Keratinocyte (primary cell): ENCODE measurements around the gene CACNA1F. TPM values are rescaled to one million over a fixed set of nuclear protein-coding genes. Genes with fewer than 3 reads are reported as not detected.

Experiments used
- DNase-seq: peaks from one replicate; pipeline ENCODE4 v3.0.0-alpha.2; 2011; ENCODE audit warnings: low read depth, missing footprints, low spot score
- FAIRE-seq: peaks from 2 replicates; lab custom pipeline; 2011; peaks lifted over from hg19 to GRCh38; lab: Jason Lieb, UNC
- H2AFZ ChIP-seq: 2 replicates; pipeline ENCODE4 v1.6.0; 2012; ENCODE audit warnings: low read length, control low read depth, inconsistent platforms; ENCODE audit not compliant: control insufficient read depth
- H3K27ac ChIP-seq: 2 replicates; pipeline ENCODE4 v1.5.1; 2011; ENCODE audit warnings: low read length; ENCODE audit not compliant: control insufficient read depth, insufficient read depth
- H3K27me3 ChIP-seq: 3 replicates; pipeline ENCODE4 v1.6.0; 2011; ENCODE audit warnings: low read length; ENCODE audit not compliant: control insufficient read depth, insufficient read depth; ENCODE audit errors: extremely low read depth
- H3K36me3 ChIP-seq, 2 experiments: 2 replicates in 1 of 2; 3 replicates in 1 of 2; pipeline ENCODE4 v1.5.1; 2011; ENCODE audit warnings: low read length in 2 of 2, mild to moderate bottlenecking in 1 of 2; ENCODE audit not compliant: control insufficient read depth in 2 of 2, insufficient read depth in 2 of 2; ENCODE audit errors: extremely low read depth in 1 of 2
- H3K4me1 ChIP-seq: 3 replicates; pipeline ENCODE4 v1.5.1; 2011; ENCODE audit warnings: low read length; ENCODE audit not compliant: control insufficient read depth, insufficient read depth; ENCODE audit errors: extremely low read depth
- H3K4me2 ChIP-seq: 3 replicates; pipeline ENCODE4 v1.6.0; 2011; ENCODE audit warnings: low read depth, low read length; ENCODE audit not compliant: control insufficient read depth, insufficient read depth; ENCODE audit errors: extremely low read depth
- H3K4me3 ChIP-seq, 3 experiments: fragments of 200-600 bp in 1 of 3; sonication (generic) in 1 of 3; 2 replicates in 2 of 3; 3 replicates in 1 of 3; pipeline ENCODE4 v1.5.1; 2011 to 2016; ENCODE audit warnings: low read length in 3 of 3, mild to moderate bottlenecking in 3 of 3, control low read depth in 2 of 3, inconsistent platforms in 1 of 3, low read depth in 1 of 3, mixed read lengths in 1 of 3, mixed run types in 1 of 3, moderate library complexity in 1 of 3; ENCODE audit not compliant: control insufficient read depth in 2 of 3, insufficient read depth in 2 of 3; ENCODE audit errors: extremely low read depth in 1 of 3
- H3K79me2 ChIP-seq: 2 replicates; pipeline ENCODE4 v1.6.0; 2012; ENCODE audit warnings: low read length; ENCODE audit not compliant: control insufficient read depth, insufficient read depth
- H3K9ac ChIP-seq: 3 replicates; pipeline ENCODE4 v1.6.0; 2011; ENCODE audit warnings: low read length; ENCODE audit not compliant: control insufficient read depth, insufficient read depth; ENCODE audit errors: extremely low read depth
- H3K9me1 ChIP-seq: 3 replicates; pipeline ENCODE4 v1.6.0; 2011; ENCODE audit warnings: low read length; ENCODE audit not compliant: control insufficient read depth, insufficient read depth; ENCODE audit errors: extremely low read depth
- H3K9me3 ChIP-seq: 2 replicates; pipeline ENCODE4 v1.5.1; 2012; ENCODE audit warnings: low read depth, low read length; ENCODE audit not compliant: control insufficient read depth
- H4K20me1 ChIP-seq: 3 replicates; pipeline ENCODE4 v1.6.0; 2011; ENCODE audit warnings: low read length; ENCODE audit not compliant: control insufficient read depth, insufficient read depth; ENCODE audit errors: extremely low read depth
- EZH2 ChIP-seq: IDR thresholded peaks from one replicate; pipeline ENCODE4 v1.6.1; 2012; ENCODE audit warnings: inconsistent platforms, mild to moderate bottlenecking, low read length, moderate library complexity
- dilution Hi-C: fragments of 300-500 bp; cut with MboI; formaldehyde crosslinking; loops from one replicate; pipeline ENCODE4 v1.7.0; 2020; ENCODE audit warnings: low sequenced_read_pairs; ENCODE audit not compliant: extremely low pct_ligation_motif_present
- polyA plus RNA-seq, 5 experiments: library from polyadenylated mRNA; depleted of rRNA in 3 of 5; stranded (reverse) in 3 of 5; stranded (forward) in 1 of 5; unstranded in 1 of 5; fragments of >200 nt; gene quantifications; 1 replicate in 1 of 5; 2 replicates in 3 of 5; 3 replicates in 1 of 5; pipeline versions ENCODE4 v1.2.1 to v1.2.3, GENCODE V29; 2011 to 2012; ENCODE audit warnings: missing spikeins in 2 of 5, low read depth in 1 of 5, low replicate concordance in 1 of 5
- TF ChIP-seq, protein P1 (sequence below), 3 experiments: IDR thresholded peaks in 1 of 3; conservative IDR thresholded peaks in 1 of 3; optimal IDR thresholded peaks in 1 of 3; 2 replicates in 2 of 3; 3 replicates in 1 of 3; pipeline versions ENCODE3 to v1.5.1; 2011; ENCODE audit warnings: low read length in 3 of 3, mild to moderate bottlenecking in 3 of 3, moderate library complexity in 2 of 3, control low read depth in 1 of 3, inconsistent platforms in 1 of 3; ENCODE audit not compliant: insufficient read depth in 2 of 3; ENCODE audit errors: extremely low read depth in 1 of 3

The CACNA1F gene
- polyA plus RNA-seq, 1 donor (not counting 4 experiments of a cell fraction or from before 2014, with no cell fraction given): not detected

DNA sequence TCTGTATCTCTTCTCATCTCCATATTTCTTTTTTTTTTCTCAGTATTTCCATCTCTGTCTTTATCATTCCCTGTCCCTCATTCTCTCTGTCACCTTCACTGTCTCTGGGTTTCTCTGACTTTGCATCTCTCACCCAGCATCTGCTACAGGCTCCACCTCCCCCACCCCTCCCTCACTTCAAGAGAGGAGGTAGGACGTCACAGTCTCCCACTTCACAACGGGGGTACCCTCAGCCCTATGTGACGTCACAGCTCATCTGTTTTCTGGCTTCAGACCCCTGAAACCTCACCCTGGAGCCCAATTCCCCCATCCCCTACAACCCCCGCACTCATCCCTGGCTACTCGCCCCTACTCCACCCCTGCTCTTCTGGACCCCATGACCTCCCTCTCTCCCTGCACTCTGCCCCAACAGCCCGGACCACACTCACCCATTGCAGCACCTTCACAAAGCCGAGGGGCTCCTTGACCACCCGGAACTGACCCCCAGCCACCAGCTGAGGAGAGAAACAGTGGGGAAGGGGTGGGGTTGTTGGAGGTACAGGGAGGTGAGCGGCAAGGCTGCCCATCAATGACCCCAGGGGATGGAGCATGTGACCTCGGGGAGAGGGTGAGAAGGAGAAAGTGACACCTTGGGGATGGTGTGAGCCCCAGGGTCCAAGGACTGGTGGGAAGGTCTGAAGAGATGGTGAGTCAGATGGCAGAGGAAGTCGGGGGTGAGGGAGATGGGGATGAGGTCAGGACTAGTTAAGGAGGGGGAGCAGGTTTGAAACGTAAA lies 34.4 kb downstream of the CACNA1F start:
- FAIRE-seq: no peak

DNA sequence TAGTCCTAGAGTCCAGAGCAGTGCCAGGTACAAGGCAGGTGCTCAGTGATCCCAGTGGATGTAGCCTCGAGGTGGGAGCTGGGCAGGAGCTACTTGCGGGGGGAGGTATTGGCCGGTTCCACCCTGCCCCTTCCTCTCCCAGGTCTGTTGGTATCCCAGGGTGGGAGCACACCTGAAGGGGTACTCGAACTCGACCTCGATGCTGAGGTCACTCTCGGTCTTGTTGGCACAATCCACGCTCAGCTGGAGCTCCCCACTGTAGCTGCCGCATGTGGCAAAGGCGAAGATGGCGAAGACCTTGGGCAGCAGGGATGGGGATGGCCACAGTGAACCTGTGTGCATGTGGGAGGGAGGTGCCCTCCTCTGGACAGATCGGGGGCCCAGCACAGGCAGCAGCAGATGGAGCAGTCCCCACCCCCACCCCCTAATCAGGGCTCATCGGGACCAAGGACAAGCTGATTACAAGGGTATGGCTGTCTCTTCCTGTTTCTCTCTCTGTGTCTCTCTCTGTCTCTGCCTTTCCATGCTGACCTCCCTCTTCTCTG lies 35.5 kb downstream of the CACNA1F start:
- Histone ChIP-seq H3K4me1 (peaks cover 4% of the 10 kb centered on the region), H3K36me3 (no peaks in the 10 kb centered on the region), H3K4me3 (no peak overlapping the region), H3K4me2 (no peak overlapping the region), H3K9me1 (no peaks in the 10 kb centered on the region), H2AFZ (no peak overlapping the region), H3K9me3 (no peaks in the 10 kb centered on the region), H4K20me1 (no peaks in the 10 kb centered on the region), H3K27me3 (peaks cover 2% of the 10 kb centered on the region), H3K27ac (no peak overlapping the region), H3K79me2 (no peaks in the 10 kb centered on the region), H3K9ac (no peak overlapping the region)
- DNase-seq: no peak
- FAIRE-seq: no peak
- no peak for TF ChIP-seq EZH2
- TF ChIP-seq, protein P1, sequence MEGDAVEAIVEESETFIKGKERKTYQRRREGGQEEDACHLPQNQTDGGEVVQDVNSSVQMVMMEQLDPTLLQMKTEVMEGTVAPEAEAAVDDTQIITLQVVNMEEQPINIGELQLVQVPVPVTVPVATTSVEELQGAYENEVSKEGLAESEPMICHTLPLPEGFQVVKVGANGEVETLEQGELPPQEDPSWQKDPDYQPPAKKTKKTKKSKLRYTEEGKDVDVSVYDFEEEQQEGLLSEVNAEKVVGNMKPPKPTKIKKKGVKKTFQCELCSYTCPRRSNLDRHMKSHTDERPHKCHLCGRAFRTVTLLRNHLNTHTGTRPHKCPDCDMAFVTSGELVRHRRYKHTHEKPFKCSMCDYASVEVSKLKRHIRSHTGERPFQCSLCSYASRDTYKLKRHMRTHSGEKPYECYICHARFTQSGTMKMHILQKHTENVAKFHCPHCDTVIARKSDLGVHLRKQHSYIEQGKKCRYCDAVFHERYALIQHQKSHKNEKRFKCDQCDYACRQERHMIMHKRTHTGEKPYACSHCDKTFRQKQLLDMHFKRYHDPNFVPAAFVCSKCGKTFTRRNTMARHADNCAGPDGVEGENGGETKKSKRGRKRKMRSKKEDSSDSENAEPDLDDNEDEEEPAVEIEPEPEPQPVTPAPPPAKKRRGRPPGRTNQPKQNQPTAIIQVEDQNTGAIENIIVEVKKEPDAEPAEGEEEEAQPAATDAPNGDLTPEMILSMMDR (optimal IDR thresholded peaks at IDR 0.05 in 1 of 3, IDR thresholded peaks at IDR 0.05 in 1 of 3, conservative IDR thresholded peaks at IDR 0.05 in 1 of 3; ENCODE audit: extremely low read depth in 1 of 3, insufficient read depth in 2 of 3, low read length in 3 of 3): no peak
- dilution Hi-C loops: no loop called here

More for the DNA sequence above, 34.4 kb downstream of the CACNA1F start:
- Histone ChIP-seq H3K4me1 (peaks cover 4% of the 10 kb centered on the region), H3K4me2 (no peak overlapping the region), H3K9ac (no peak overlapping the region), H3K27me3 (peaks cover 2% of the 10 kb centered on the region), H3K9me1 (no peaks in the 10 kb centered on the region), H3K36me3 (no peaks in the 10 kb centered on the region), H3K79me2 (no peaks in the 10 kb centered on the region), H3K9me3 (no peaks in the 10 kb centered on the region), H4K20me1 (no peaks in the 10 kb centered on the region), H3K4me3 (no peak overlapping the region), H3K27ac (no peak overlapping the region), H2AFZ (no peak overlapping the region)
- TF ChIP-seq, protein P1 (optimal IDR thresholded peaks at IDR 0.05 in 1 of 3, IDR thresholded peaks at IDR 0.05 in 1 of 3, conservative IDR thresholded peaks at IDR 0.05 in 1 of 3; ENCODE audit: extremely low read depth in 1 of 3, insufficient read depth in 2 of 3, low read length in 3 of 3): no peak
- TF ChIP-seq EZH2: no peak
- DNase-seq: no peak
- dilution Hi-C loops: no loop called here
